ENCODE data around the gene CHL1. TPM values are rescaled to one million over a fixed set of nuclear protein-coding genes. Genes with fewer than 3 reads are reported as not detected.

The CHL1 gene
- total and polyA plus RNA-seq, 12 donors, result 0.55 to 28.8 (median 2.2) TPM

- ATAC-seq (peak in 1 of 8 donors; percentile 73), DNase-seq (no peak)
- H3K4me3 ChIP-seq, result no peak overlapping the region
- H3K4me1 ChIP-seq, result no peaks in the 10 kb centered on the region
- TF ChIP-seq CTCF (IDR thresholded peaks at IDR 0.05), result no peak
- WGBS, 2 donors, result 57 to 63% methylated on average over 8 of the region's 8 CpGs
- no peak overlapping the region for H3K27ac ChIP-seq
- intact Hi-C loops (cut with DNase I), result no loop called here
- no peaks in the 10 kb centered on the region for H3K9me3 ChIP-seq
- no peaks in the 10 kb centered on the region for H3K36me3 ChIP-seq
- H3K27me3 ChIP-seq, result peaks cover 0 to 4% (median 0%) of the 10 kb centered on the region in 7 donors
Measured at GRCh38 chr3:355622-356021, 159.1 kb downstream of the CHL1 start.

DNA sequence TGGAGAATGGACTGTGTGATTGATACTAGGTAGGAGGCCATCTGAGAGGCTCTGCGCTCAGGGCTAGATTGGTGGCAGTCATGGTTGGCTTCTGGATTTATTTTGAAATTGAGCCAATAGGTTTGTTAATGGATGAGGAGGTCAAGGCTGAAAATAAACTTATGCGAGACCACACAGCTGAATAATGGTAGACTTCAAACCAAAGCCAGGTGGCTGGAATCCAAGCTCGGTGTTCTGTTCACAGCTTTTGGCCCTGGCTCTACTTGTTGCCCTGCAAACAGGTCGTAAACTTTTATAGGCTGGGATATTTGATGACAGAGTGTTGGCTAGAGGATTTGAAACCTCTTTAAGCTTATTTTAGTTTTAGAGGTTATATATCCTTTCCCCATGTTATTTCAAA, 160.4 kb downstream of the CHL1 start:
- peak overlapping the region in 1 of 10 donors; percentile 20 for H3K27ac ChIP-seq

DNA sequence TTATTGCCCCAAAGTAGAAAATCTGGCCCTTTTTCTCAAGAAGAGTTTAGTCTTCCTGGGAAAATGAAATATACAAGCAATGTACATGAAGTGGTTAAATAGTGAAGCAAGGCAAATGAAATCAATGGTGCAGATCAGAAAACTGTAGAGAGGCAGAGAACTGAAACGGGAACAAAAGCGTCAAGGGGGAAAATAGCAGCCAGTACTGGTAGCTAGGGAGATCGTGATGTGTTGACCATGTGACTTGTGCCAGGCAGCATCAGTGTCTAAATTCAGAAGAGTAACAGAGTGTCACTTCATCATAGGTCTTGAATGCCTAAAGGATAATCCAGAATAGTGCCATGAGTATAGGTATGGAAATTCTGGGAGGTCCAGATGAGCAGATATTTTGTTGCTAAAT, 163.1 kb downstream of the CHL1 start:
- H3K4me1 ChIP-seq, result no peaks in the 10 kb centered on the region
- H3K4me3 ChIP-seq, result no peak overlapping the region
- no peaks in the 10 kb centered on the region for H3K9me3 ChIP-seq
- H3K27me3 ChIP-seq, result no peaks in the 10 kb centered on the region
- WGBS, 2 donors, result 27 to 58% methylated on average over 3 of the region's 3 CpGs
- ATAC-seq, result peak in 2 of 8 donors; percentile 64 to 71
- H3K36me3 ChIP-seq, result no peaks in the 10 kb centered on the region
- TF ChIP-seq CTCF (IDR thresholded peaks at IDR 0.05), result no peak
- no peak for DNase-seq
- H3K27ac ChIP-seq, result no peak overlapping the region
- intact Hi-C loops (cut with DNase I), result no loop called here

More for the DNA sequence above, 160.4 kb downstream of the CHL1 start:
- peak; percentile 12 to 17 for DNase-seq
- H3K36me3 ChIP-seq, result no peaks in the 10 kb centered on the region
- no peak overlapping the region for H3K4me3 ChIP-seq
- H3K27me3 ChIP-seq, result no peaks in the 10 kb centered on the region
- 50 to 68% methylated on average over 4 of the region's 4 CpGs for WGBS, 2 donors
- H3K4me1 ChIP-seq, result no peaks in the 10 kb centered on the region
- no peaks in the 10 kb centered on the region for H3K9me3 ChIP-seq
- ATAC-seq, result peak in 3 of 8 donors; percentile 50 to 81 (median 74)
- no peak for TF ChIP-seq CTCF (IDR thresholded peaks at IDR 0.05)
- intact Hi-C loops (cut with DNase I), result no loop called here

- 81 to 88% methylated on average over 6 of the region's 6 CpGs for WGBS, 2 donors
- peaks cover 0 to 6% (median 0%) of the 10 kb centered on the region in 11 donors for H3K9me3 ChIP-seq
- no peak for TF ChIP-seq CTCF (IDR thresholded peaks at IDR 0.05)
- no peak overlapping the region for H3K27ac ChIP-seq
- H3K4me3 ChIP-seq, result no peak overlapping the region
- DNase-seq (no peak), ATAC-seq (no peak)
- no peaks in the 10 kb centered on the region for H3K36me3 ChIP-seq
- no peaks in the 10 kb centered on the region for H3K4me1 ChIP-seq
- H3K27me3 ChIP-seq, result no peaks in the 10 kb centered on the region
- intact Hi-C loops (cut with DNase I), result no loop called here
Measured at GRCh38 chr3:362681-363338, 166.2 kb downstream of the CHL1 start.
